ENCODE measurements around the gene ZNF524.

ZNF524 gene

DNA sequence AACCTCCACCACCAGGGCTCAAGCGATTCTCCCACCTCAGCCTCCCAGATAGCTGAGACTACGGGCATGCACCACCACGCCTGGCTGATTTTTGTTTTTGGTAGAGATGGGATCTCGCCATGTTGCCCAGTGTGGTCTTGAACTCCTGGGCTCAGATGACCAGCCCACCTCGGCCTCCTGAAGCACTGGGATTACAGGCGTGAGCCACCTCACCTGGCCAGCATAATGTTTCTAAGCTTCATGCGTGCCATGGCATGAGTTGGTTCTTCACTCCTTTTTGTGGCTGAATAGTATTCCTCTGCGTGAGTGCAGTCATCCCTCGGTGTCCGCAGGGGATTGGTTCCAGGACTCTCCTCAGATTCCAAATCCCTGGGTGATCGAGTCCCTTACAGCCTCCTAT, 15.2 kb upstream of the ZNF524 start:
- no peak for TF ChIP-seq CTCF (IDR thresholded peaks at IDR 0.05; ENCODE audit: extremely low read depth, missing control alignments)
- no peak for DNase-seq (ENCODE audit: low spot score)

DNA sequence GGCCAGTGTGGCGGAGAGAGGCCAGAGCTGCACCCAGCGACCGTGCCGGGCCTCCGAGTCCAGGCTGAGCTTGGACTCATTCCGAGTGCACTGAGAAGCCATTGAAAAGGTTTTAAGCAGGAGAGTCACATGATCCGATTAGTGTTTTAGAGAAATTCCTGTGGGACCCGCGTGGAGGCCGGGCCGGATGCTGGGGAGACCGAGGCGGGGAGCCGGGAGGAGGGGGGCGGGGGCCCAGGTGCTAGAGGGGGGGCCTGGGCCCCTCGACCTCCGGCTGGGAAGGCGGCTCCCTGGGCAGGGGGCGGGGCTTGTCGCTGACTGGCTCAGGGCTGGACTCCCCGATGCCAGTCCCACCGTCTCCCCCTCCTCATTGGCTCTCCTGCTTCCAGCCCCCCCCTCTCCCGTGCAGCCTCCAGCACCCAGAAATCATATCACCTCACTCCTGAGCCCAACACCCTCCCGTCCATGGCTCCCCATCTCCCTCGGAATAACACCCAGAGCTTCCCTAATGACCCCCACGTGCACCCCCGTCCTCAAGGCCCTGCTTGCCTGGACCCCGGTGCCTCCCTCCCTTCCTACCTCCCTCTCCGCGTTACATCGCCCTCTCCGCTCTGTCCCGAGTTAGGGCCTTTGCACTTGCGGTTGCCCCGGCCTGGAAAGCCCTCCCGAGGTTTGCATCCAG, 14.3 kb upstream of the ZNF524 start:
- DNase-seq (ENCODE audit: low spot score) = peak; percentile 59
- TF ChIP-seq CTCF (IDR thresholded peaks at IDR 0.05; ENCODE audit: extremely low read depth, missing control alignments) = no peak

DNA sequence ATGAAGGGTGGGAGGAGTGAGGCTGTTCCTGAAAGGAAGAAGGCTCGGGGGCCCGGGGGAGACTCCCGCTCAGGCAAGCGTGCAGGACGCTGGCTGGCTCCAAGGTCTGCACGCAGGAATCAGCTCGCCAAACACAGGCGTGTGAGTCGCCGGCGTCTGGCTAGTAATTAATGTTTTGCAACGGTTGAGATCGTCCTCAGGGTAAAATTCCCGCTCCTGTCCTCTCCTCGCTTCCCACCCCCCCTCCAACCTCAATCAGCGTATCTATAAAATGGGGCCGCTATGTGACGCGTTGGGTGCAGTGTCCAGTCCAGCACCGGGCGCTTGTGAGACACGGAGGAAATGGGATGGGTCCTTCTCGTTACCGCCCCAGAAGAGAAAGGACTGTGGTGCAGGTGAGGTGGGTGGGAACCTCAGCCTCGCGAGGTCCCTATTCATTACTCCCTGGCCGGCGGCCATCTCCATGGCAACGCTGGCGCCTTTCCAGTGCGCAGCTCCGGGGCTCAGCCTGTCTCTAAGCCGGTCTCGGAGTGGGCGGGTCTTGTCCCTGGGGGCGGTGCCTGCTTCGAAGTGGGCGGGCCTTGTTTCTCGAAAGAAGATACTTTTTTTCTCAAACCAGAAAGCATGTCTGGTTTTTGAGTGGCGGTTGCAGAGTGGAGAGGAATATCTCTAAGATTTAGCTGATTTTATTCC, 13.0 kb upstream of the ZNF524 start:
- TF ChIP-seq CTCF (IDR thresholded peaks at IDR 0.05; ENCODE audit: extremely low read depth, missing control alignments) = no peak
- peak; percentile 97 for DNase-seq (ENCODE audit: low spot score)

DNA sequence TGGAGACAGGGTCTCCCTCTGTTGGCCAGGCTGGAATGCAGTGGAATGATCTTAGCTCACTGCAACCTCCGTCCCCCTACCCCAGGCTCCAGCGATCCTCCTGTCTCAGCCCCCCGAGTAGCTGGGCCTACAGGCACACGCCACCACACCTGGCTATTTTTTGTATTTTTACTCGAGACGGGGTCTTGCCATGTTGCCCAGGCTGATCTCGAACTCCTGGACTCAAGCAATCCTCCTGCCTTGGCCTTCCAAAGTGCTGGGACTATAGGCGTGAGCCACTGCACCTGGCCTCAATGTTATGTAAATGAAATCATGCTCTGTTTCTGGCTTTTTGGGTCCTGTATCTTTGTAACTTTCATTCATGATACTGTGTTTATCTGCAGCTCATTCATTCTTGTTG, 11.3 kb upstream of the ZNF524 start:
- TF ChIP-seq CTCF (IDR thresholded peaks at IDR 0.05; ENCODE audit: extremely low read depth, missing control alignments) = no peak
- DNase-seq (ENCODE audit: low spot score) = no peak

DNA sequence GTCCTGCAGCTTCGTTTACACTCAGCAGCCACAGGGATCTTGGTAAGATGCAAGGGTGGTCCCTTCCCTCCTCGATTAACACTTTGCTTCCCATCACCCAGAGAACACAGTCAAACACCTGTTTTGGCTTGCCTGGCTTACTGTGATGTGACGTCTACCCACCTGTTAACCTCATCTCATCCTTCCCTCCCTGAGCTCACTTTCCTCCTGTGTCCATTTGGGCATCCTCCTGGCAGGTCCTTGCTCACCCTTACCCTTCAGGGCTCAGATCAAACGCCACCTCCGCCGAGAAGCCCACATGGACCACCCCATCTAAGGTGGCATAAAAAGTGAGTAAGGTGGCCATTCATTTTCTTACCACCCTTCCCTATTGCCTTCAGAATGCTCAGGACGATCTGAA, 10.0 kb upstream of the ZNF524 start:
- DNase-seq (ENCODE audit: low spot score) = no peak
- no peak for TF ChIP-seq CTCF (IDR thresholded peaks at IDR 0.05; ENCODE audit: extremely low read depth, missing control alignments)

GRCh38 chr19:55590617-55591016, 9.5 kb upstream of the ZNF524 start:
- DNase-seq (ENCODE audit: low spot score) = no peak
- no peak for TF ChIP-seq CTCF (IDR thresholded peaks at IDR 0.05; ENCODE audit: extremely low read depth, missing control alignments)

DNA sequence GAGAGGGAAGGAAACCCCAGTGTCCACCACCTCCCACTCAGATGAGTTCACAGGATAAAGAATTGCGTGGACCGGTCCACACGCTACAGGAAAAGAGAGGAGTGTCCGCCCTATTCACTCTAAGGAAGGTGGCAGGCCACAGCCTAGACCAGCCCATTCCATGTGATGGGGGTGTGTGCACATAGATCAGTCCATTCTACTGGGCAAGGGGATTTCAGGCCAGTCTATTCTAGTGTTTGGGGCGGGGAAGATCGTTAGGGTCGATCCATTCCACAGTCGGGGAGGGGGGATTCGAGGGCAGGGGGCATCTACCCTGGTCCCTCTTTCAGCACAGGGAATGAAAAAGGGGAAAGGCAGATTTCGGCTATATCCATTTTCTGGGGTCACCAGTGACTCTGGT, 8.5 kb upstream of the ZNF524 start:
- no peak for TF ChIP-seq CTCF (IDR thresholded peaks at IDR 0.05; ENCODE audit: extremely low read depth, missing control alignments)
- no peak for DNase-seq (ENCODE audit: low spot score)
